HG03045 (cell line): Measurements from ENCODE around the gene KLHL30.
"Not testable (repeated sequence)": the region's sequence is repeated elsewhere in the genome, so short reads cannot be mapped to it uniquely, and the experiment has no call there.

Experiments
- ATAC-seq: cut with Tn5 transposase; IDR thresholded peaks from one replicate; pipeline ENCODE4 v1.9.1; 2021; ENCODE audit warnings: mild to moderate bottlenecking, moderate library complexity; ENCODE audit not compliant: unreplicated experiment

KLHL30 gene

DNA sequence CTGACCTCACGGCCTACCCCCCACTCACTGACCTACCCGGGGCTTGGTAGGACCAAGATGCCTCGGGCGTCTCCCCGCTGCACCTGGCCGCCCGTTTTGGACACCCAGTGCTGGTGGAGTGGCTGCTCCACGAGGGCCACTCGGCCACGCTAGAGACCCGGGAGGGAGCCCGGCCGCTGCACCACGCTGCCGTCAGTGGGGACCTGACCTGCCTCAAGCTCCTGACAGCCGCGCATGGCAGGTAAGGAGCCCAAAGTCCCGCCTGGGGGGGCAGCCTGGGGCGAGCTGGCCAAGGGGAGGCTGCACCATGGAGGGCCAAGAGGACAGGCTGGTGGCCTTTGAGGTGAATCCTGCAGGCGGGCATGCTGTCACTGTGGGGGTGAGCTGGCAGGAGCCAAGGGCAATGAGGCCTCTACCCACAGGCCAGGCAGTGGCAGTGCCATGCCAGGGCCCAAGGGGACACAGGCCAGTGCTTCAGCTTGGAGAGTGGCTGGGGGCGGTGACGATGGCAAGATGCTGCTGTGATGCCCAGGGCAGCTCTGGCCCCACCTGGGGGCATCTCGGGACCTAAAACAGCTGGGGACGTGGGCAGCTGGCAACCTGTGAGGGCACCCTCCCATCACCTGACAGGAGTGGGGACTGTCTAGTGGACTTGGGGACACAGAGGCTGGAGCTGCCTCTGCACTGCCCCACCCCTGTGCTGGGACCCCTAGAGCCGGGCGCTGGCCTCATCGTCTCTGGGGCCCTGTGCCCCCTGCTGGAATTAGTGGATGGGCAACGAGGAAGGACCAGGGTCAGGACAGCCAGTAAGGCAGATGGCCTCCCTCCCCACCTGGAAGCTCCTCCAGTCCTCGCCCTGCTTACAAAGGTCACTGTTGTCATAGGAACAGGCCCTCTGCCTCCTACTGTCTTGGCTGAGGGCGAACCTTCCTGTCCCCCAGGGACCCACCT is 36.3 kb upstream of the KLHL30 start:
- ATAC-seq, result no peak

DNA sequence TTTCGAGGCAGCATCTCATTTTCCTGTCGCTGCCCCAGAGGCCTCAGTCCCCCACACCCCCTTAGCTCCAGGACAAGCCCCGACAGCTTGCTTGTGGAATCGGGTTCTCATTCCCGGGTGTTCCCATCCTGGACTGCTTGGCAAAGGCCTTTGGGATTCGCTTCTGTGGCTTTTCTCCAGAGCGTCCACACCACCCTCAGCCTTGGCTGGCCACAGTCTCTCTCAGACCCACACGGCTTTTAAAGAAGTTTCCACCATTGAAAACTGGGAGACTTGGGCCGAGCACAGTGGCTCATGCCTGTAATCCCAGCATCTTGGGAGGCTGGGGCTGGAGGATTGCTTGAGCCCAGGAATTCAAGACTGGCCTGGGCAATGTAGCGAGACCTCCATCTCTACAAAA is 35.6 kb upstream of the KLHL30 start:
- ATAC-seq, result no peak

DNA sequence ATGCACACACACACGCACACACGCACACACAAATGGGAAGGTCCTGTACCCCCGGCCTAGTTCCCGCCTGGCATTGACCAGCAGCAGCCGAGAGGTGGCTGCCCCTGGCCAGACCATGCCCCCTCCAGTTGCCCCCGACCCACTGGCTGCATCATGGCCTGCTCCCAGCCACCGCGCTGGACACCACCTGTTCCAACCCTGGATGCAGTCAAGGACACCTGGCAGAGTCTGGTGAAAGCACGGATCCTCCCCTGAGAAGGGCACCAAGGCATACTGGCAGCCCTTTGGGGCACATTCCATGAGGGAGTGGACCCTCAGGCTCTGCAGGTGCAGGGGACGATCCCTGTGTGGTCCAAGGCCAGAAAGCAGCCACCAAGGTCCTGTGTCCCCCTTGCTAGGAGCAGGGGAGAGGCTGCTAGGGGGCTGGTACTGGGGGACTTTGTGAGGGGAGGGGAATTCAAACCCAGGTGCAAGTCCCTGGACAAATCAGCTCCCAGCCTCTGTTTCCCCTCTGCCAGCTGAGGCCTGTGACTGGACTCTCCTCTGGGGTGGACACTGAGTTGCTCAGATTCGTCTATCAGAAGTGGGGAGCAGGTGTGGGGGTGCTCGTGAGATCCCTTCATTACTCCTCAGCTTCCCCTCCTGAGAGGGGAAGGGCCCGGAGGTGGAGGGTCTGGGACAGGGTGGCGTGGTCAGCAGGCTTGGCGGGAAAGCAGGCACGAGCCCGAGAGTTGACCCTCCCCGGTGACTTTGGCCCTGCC is 34.8 kb upstream of the KLHL30 start:
- no peak for ATAC-seq

DNA sequence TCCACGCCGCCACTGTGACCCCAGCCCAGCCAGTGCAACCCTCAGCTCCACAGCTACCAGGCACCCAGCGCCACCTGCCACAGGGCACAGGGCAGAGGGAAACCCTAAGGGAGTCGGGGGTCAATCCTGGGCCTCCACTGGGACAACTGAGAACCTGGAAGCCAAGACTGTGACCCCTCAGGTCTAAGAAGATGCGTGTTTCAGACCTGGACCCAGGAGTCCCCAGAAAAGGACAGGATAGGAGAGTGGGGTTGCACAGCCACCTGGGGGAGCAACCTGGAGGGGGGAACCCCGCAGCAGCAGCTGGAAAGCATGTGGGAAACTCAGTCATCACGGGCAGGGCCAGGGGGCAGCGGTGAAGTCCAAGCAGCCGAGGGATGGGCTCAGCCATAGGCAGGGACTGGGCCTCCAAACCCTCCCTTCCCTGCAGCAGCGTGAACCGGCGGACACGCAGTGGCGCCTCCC is 34.2 kb upstream of the KLHL30 start:
- no peak for ATAC-seq

DNA sequence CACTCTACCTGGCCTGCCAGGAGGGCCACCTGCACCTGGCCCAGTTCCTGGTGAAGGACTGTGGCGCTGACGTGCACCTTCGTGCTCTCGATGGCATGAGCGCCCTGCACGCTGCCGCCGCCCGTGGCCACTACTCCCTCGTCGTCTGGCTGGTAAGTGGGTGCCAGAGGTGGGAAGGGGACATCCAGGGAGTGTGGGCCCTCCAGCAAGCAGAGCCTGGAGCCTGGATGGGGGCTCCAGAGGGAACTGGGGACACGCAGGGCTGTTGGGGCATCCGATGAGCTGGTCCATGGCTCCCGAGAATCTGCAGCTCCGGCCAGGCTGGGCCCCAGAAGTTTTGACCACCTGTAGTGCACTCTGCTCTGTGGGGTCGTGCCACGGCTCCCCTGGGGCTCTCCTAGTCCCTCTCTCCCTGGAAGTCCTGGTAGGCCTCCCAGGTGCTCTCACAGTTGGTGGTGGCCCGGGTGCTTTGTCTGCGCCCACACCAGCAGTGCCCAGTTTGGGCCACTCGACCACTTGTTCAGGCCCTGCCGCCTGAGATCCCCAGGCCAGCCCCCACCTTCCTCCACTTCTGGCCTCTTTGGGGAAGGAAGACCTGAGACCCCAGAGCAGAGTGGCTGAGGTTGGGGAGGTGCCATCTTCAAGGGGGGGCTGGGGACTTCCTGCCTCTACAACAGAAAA is 33.6 kb upstream of the KLHL30 start:
- no peak for ATAC-seq

DNA sequence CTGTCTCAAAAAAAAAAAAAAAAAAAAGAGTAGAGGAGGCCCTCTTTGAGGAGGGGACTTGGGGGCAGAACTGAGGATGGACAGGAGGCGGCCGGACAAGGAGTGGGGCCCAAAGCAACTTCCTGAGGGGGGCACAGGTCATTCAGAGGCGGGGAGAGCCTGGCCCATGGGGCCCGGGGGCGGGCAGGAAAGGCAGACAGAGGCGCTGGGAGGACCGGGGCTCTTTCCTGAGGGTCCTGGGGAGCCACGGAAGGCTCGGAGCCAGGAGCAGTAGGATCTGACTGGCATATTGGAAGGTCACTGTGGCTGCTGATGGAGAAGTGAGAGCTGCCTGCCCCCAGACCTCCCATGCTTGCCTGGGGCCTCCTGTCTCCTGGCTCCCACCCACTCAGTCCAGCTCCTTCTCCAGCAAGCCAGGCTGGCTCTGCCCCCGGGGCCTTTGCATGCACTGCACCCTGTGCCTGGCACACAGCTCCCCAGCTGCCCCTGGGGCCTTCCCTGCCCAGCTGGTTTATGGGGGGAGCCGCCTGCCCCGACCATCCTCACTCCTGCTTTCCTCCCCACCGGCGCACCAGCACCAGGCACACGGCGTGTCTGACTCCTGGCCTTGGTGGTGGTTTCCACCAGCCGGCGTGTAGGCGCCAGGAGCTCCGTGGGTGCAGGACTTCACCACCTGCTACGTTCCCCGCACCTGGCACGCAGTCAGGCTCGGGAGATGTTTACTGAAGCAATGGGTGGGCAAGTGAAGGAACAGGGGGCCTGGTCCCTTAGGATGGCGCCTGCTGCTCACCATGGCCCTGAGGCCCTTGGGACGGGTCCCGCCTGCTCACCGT is 32.7 kb upstream of the KLHL30 start:
- no peak for ATAC-seq

DNA sequence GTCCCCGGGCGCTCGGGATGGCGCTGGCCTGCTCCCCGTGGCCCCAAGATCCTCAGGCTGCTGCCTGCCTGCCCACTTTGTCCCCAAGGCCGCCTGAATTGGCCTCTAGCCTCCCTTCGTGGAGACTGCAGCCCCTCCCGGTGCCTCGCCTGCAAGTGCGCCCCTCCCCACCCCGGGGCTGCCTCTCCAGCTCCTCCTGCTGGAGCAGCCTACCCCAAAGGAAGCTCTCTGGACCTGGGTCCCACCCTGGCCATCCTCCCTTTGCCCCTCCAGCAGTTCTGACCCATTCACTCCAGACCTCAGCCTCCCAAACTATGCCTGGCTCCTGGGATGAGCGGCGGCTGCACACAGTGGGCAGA is 32.1 kb upstream of the KLHL30 start:
- ATAC-seq, result no peak

DNA sequence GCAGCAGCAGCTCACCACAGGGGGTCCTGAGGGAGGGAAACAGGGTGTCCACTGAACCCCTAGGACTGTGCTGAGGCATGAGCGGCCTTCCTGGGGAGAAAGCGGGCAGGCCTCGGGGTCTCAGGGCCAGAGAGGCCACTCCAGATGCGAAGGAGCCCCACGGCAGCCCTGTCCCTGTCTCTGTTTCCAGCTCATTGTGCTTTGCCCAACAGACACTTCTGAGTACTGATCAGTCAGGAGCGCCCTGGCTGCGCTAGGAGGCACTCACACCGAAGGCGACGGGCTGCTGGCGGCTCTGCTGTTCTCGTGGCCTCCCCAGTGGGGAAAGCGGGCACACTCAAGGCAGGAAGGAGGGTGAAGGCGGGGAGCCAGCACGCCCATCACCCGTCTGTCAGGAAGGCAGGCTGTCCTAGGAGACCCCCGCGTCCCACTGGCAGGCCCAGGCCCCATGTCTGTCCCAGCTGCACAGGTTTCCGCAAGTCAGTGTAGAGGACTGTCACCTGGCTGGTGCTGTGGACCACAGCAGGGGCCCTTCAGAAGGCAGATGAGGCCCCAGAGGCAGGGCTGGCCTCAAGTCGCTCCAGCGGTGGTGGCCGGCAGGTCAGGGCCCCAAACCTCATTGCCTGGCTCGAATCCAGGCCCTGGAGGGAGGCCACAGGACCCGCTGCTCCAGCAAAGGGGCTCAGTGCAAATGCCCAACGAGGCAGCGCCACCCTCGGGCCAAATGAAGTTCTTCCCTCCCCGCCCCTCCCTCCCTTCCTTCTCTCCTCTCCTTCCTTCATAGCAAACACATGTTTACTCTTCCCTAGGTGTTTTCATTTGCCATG is 31.6 kb upstream of the KLHL30 start:
- ATAC-seq, result peak; percentile 22

DNA sequence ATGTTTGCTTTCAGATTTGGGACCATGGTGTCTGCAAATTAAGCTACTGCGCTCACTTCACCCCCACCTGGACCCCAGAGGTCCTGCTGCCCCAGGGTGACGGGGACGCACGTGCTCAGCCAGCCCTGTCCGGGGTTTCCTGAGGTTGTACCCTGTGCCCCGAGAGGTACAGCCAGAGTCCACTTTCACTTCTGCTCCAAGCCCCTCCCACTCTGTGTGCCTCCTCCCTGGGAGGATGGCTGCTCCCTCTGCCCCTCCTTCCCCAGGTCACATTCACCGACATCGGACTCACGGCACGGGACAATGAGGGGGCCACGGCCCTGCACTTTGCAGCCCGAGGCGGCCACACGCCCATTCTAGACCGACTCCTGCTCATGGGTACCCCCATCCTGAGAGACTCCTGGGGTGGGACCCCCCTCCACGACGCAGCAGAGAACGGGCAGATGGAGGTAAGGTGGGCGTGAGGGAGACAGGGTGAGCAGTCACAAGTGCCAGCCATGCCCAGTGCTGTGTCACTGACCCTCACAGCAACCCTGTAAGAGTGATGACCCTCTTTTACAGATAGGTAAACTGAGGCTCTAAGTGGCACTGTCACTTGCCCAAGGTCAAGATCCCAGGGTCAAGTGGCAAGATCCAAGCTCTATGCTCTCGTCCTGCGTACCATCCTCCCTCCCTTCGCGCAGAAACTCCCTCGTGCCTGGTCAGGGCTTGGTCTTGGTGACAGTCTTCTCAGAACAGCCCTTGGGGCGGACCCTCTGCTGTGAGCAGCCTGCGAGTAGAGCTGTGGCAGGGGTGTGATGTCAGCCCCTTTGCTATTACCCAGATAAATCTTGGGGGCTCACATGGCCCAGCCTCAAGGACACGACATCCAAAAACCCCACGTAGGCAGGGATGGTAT is 30.7 kb upstream of the KLHL30 start:
- peak; percentile 78 for ATAC-seq

DNA sequence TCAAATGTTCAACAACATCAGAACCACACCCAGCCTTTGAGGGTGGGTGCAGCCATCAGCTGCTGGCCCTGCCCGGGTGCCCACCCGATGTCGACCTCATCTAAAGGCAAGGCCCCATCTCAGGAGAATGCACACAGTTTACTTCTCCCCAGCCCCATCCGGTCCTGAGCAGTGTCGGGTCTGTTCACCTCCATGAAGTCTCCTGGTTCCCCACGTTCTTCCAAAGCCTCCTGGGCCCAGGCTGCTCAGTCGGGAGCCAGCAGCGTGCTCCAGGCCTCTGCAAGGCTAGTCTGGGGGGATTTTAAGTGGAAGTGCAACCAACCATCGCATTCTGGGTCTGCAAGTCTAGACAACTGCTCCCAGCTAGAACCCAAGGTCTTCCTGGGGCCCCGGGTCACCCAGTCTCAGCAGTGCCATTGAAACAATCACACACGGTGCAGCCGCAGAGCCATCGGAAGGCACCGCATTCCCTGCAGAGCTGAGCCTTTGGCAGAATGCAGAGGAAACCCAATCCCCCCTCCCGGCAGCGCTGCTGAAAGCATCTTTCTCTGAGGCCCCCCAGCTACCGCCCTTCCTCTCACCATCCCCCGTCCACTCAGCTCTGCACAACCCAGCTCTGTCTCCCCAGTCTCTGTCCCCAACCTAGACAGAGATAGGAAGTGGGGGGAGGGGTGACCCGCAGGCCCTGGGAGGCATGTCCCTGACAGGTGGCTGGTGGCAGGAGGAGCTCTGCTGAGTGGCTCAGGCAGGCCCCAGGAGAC is 29.9 kb upstream of the KLHL30 start:
- ATAC-seq, result no peak

DNA sequence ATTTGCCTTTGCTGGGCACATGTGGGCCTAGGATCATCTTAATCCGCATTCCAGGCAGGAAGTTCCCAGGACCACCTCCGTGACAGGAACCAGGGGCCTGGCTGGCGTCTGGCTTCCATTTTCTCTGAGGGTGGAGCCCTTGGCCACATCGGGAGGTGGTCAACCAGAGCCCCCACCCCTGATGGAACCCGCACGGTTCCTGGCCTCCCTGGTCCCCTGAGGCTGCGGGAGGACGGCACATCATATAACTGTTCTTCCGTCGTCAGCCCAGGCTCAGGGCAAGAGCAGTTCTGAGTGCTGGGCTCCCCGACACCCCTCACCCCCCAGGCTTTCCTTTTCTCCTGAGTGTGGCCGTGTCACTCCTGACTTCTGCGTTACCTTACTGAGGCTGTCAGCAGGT is 24.9 kb upstream of the KLHL30 start:
- no peak for ATAC-seq

DNA sequence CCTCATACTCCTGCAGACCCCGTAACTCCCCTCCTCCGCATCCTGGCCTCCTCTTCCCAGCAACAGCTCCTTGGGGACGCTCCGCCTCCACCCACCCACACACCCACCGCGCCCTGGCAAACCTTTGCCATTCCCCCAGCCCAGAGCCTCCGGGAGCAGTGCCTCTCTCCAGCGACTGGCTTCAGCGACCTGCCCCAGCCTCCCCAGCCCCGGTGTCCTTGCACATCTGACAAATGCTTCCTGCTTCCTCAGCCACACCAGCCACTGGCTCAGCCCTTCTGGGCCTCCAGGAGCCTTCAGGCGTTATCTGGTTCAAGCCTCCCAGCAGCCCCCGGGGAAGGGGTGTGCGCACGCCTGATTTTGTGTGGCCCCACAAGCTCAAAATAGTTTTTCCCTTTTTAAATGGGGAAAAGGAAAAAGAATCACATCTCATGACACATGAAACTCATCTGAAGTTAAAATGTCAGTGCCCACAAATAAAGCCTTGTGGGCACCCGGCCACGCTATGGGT is 24.1 kb upstream of the KLHL30 start:
- no peak for ATAC-seq

DNA sequence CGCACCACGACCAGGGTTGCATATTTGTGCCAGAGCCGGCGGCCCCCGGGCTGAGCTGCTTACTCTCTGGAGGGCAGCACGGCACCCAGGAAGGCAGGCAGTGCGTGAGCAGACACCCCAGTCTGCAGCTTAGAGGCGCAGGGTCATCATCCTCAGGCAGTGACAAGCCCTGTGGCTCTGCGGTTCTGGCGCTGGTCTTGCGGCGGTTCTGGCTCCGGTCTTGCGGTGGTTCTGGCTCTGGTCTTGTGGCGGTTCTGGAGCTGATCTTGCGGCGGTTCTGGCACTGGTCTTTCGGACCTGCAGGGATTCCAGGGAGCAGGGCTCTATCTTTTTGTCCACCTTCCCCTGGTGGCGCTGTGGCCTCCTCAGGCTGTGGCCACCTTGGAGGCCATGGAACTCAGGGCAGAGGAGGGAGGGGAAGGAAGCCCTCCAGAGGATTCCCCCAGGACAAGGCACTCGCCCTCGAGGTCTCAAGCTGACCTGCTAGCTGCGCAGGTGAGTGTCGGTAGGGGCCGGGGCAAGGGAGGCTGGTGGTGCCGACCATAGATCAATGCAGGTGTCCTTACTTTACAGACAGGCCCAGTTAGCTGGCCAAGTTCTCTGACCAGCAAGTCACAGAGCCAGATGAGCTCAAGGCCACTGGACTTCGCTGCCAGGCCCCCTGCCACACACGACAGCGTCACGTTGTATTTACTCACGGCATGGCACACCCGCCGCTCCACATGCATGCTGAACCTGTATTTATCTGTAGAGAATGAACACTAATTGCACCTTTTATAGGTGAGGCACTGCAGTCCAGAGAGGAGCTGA is 23.4 kb upstream of the KLHL30 start:
- no peak for ATAC-seq

DNA sequence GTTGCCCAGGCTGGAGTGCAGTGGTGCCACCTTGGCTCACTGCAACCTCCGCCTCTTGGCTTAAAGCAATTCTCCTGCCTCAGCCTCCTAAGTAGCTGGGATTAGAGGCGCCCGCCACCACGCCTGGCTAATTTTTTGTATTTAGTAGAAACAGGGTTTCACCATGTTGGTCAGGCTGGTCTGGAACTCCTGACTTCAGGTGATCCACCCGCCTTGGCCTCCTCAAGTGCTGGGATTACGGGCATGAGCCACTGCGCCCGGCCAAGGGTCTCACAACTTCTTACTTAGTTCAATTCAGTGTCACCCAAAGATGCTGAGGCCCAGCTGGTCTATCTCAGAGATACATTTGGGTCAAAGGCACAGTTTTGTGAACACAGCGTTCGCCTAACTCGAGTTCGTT is 22.8 kb upstream of the KLHL30 start:
- not testable (repeated sequence) for ATAC-seq

DNA sequence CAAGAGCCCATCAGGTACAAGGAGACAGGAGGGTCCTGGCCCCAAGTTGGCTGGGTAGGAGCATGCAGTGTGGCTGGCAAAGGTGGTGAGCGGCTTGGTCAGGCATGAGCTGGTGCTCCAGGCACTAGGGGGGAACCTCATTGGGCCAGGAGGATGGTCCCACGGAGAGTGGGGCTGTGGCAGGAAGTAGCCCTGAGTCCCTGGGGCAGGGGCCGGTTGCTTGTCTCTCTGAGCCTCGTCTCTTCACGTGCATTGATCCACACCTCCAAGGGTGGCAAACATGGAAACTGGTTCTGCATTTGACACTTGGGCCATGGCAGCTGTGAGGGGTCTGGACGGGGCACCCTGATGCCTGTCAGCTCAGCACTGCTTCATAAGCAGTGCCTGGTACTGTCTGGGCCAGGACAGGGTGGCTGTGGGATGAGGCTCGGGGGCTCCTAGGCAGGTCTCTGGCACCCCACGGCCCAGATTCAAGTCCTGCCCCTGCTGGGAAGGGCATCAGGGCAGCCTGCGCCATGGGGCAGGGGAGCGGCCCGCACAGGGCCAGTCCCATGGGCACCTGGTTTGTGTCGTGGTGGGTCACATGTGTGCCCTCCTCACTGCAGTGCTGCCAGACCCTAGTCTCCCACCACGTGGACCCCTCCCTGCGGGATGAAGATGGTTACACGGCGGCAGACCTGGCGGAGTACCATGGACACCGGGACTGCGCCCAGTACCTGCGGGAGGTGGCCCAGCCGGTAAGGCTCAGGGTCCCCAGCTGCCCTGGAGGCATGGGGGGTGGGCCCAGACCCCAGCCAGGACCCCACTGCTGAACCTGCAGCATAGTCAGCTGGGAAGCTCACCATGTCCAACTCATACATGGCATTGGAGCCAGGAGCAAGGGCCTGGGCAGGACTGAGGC is 21.9 kb upstream of the KLHL30 start:
- ATAC-seq, result no peak
